Stimulated activated naive CD8-positive, alpha-beta T cell treated with anti-CD3 and anti-CD28 coated beads, Interleukin-15, Interleukin-2, amounts not matched to agents 100 ng/mL and 50 ng/mL, for 24 hours (primary cell): ENCODE data around the gene HOXD8.

ENCODE experiments used
- H3K27ac Mint-ChIP-seq: one replicate; pipeline ENCODE4 v1.8.0; 2021; ENCODE audit warnings: mild to moderate bottlenecking, mixed read lengths
- H3K27me3 Mint-ChIP-seq: one replicate; pipeline ENCODE4 v1.8.0; 2021; ENCODE audit warnings: mixed read lengths
- H3K36me3 Mint-ChIP-seq: one replicate; pipeline ENCODE4 v1.8.0; 2021; ENCODE audit warnings: low read depth, mixed read lengths
- H3K4me1 Mint-ChIP-seq: one replicate; pipeline ENCODE4 v1.8.0; 2021; ENCODE audit warnings: low read depth, mixed read lengths
- H3K4me3 Mint-ChIP-seq: one replicate; pipeline ENCODE4 v1.8.0; 2021; ENCODE audit warnings: mild to moderate bottlenecking, mixed read lengths
- H3K9me3 Mint-ChIP-seq: one replicate; pipeline ENCODE4 v1.8.0; 2021; ENCODE audit warnings: mixed read lengths

HOXD8 gene

GRCh38 chr2:176114930-176115625 lies 14.4 kb upstream of the HOXD8 start:
- peaks cover 9% of the 10 kb centered on the region for H3K36me3 Mint-ChIP-seq
- no peak overlapping the region for H3K27ac Mint-ChIP-seq
- peaks cover 10% of the 10 kb centered on the region for H3K9me3 Mint-ChIP-seq
- no peaks in the 10 kb centered on the region for H3K4me1 Mint-ChIP-seq
- H3K4me3 Mint-ChIP-seq: no peak overlapping the region
- peaks cover 96% of the 10 kb centered on the region for H3K27me3 Mint-ChIP-seq

- peaks cover 10% of the 10 kb centered on the region for H3K9me3 Mint-ChIP-seq
- H3K36me3 Mint-ChIP-seq: peaks cover 9% of the 10 kb centered on the region
- no peak within 1 kb of the TSS for H3K4me3 Mint-ChIP-seq
- peaks cover 98% of the 10 kb centered on the region for H3K27me3 Mint-ChIP-seq
- H3K4me1 Mint-ChIP-seq: no peaks in the 10 kb centered on the region
- H3K27ac Mint-ChIP-seq: no peak within 1 kb of the TSS
These were observed 13.4 kb upstream of the HOXD8 start, which contains the start of gene HOXD10 for GRCh38 chr2:176115883-176116813. Gene HOXD10, plus strand, starts transcription at chr2:176116778. Its CDS starts 56 bp downstream, at chr2:176116834.

- Mint-ChIP-seq H3K4me1 (no peaks in the 10 kb centered on the region), H3K36me3 (peaks cover 9% of the 10 kb centered on the region), H3K27ac (no peak overlapping the region), H3K27me3 (peaks cover 92% of the 10 kb centered on the region), H3K9me3 (peaks cover 10% of the 10 kb centered on the region), H3K4me3 (no peak overlapping the region)
These were observed 12.2 kb upstream of the HOXD8 start for GRCh38 chr2:176117162-176117822.

GRCh38 chr2:176117823-176118371 lies 11.6 kb upstream of the HOXD8 start:
- Mint-ChIP-seq H3K27ac (no peak overlapping the region), H3K36me3 (peaks cover 9% of the 10 kb centered on the region), H3K4me1 (no peaks in the 10 kb centered on the region), H3K4me3 (no peak overlapping the region), H3K9me3 (peaks cover 10% of the 10 kb centered on the region), H3K27me3 (peaks cover 86% of the 10 kb centered on the region)

- no peak overlapping the region for H3K4me3 Mint-ChIP-seq
- no peak overlapping the region for H3K27ac Mint-ChIP-seq
- H3K27me3 Mint-ChIP-seq: peaks cover 82% of the 10 kb centered on the region
- H3K4me1 Mint-ChIP-seq: peaks cover 4% of the 10 kb centered on the region
- H3K36me3 Mint-ChIP-seq: peaks cover 9% of the 10 kb centered on the region
- peaks cover 6% of the 10 kb centered on the region for H3K9me3 Mint-ChIP-seq
These were observed 10.7 kb upstream of the HOXD8 start for GRCh38 chr2:176118601-176119339.

GRCh38 chr2:176120364-176121189 lies 8.9 kb upstream of the HOXD8 start:
- Mint-ChIP-seq H3K27me3 (peaks cover 80% of the 10 kb centered on the region), H3K9me3 (peaks cover 6% of the 10 kb centered on the region), H3K36me3 (peaks cover 9% of the 10 kb centered on the region), H3K4me3 (no peak overlapping the region), H3K27ac (no peak overlapping the region), H3K4me1 (peaks cover 6% of the 10 kb centered on the region)

- peaks cover 6% of the 10 kb centered on the region for H3K4me1 Mint-ChIP-seq
- H3K4me3 Mint-ChIP-seq: no peak overlapping the region
- peak overlapping the region; percentile 26 for H3K27ac Mint-ChIP-seq
- H3K36me3 Mint-ChIP-seq: peaks cover 9% of the 10 kb centered on the region
- H3K9me3 Mint-ChIP-seq: peaks cover 6% of the 10 kb centered on the region
- peaks cover 81% of the 10 kb centered on the region for H3K27me3 Mint-ChIP-seq
These were observed 8.1 kb upstream of the HOXD8 start for GRCh38 chr2:176121190-176122051.

- Mint-ChIP-seq H3K36me3 (peaks cover 4% of the 10 kb centered on the region), H3K4me1 (peaks cover 6% of the 10 kb centered on the region), H3K27me3 (peaks cover 81% of the 10 kb centered on the region), H3K4me3 (peak overlapping the region; percentile 60), H3K27ac (no peak overlapping the region), H3K9me3 (peaks cover 3% of the 10 kb centered on the region)
These were observed 7.3 kb upstream of the HOXD8 start for GRCh38 chr2:176122052-176122682.

- H3K36me3 Mint-ChIP-seq: peaks cover 4% of the 10 kb centered on the region
- peaks cover 8% of the 10 kb centered on the region for H3K4me1 Mint-ChIP-seq
- H3K9me3 Mint-ChIP-seq: peaks cover 3% of the 10 kb centered on the region
- H3K27ac Mint-ChIP-seq: peak within 1 kb of the TSS; percentile 45
- peaks cover 83% of the 10 kb centered on the region for H3K27me3 Mint-ChIP-seq
- H3K4me3 Mint-ChIP-seq: peak within 1 kb of the TSS; percentile 60
These were observed 6.7 kb upstream of the HOXD8 start, which contains the start of gene HOXD9 for GRCh38 chr2:176122683-176123410. Gene HOXD9, plus strand, starts transcription at chr2:176122719. Its CDS starts 50 bp downstream, at chr2:176122769.

- H3K9me3 Mint-ChIP-seq: peaks cover 3% of the 10 kb centered on the region
- H3K36me3 Mint-ChIP-seq: peaks cover 4% of the 10 kb centered on the region
- H3K4me3 Mint-ChIP-seq: peak overlapping the region; percentile 23
- H3K27ac Mint-ChIP-seq: peak overlapping the region; percentile 45
- H3K4me1 Mint-ChIP-seq: peaks cover 15% of the 10 kb centered on the region
- H3K27me3 Mint-ChIP-seq: peaks cover 83% of the 10 kb centered on the region
These were observed 5.9 kb upstream of the HOXD8 start for GRCh38 chr2:176123411-176124109.

- Mint-ChIP-seq H3K27me3 (peaks cover 83% of the 10 kb centered on the region), H3K4me3 (no peak overlapping the region), H3K27ac (no peak overlapping the region), H3K36me3 (no peaks in the 10 kb centered on the region), H3K9me3 (no peaks in the 10 kb centered on the region), H3K4me1 (peaks cover 22% of the 10 kb centered on the region)
These were observed 5.2 kb upstream of the HOXD8 start for GRCh38 chr2:176124110-176124946.
